Glomerular visceral epithelial cell (primary cell): Measurements from ENCODE around the gene UNC79.
A peak's percentile ranks its signal among the peaks of the same experiment; 100 is the strongest.
"Not testable (repeated sequence)": the region's sequence is repeated elsewhere in the genome, so short reads cannot be mapped to it uniquely, and the experiment has no call there.

Experiments used
- DNase-seq: peaks from one replicate; pipeline ENCODE4 v3.0.0-alpha.2; 2016; ENCODE audit errors: extremely low spot score

Gene UNC79

GRCh38 chr14:93430315-93431035, at the start of gene UNC79:
UNC79 (plus strand) TSS chr14:93430939; CDS start chr14:93431030, 91 bp downstream.
- no peak for DNase-seq

GRCh38 chr14:93381644-93382043, 49.1 kb upstream of the UNC79 start:
- no peak for DNase-seq

GRCh38 chr14:93384256-93384655, 46.5 kb upstream of the UNC79 start:
- not testable (repeated sequence) for DNase-seq

- DNase-seq, result no peak
Observed at GRCh38 chr14:93395231-93395630, 35.5 kb upstream of the UNC79 start.

GRCh38 chr14:93396456-93396855, 34.3 kb upstream of the UNC79 start:
- DNase-seq, result no peak

- no peak for DNase-seq
Observed at GRCh38 chr14:93398491-93398890, 32.2 kb upstream of the UNC79 start.

GRCh38 chr14:93402951-93403350, 27.8 kb upstream of the UNC79 start:
- DNase-seq, result no peak

- DNase-seq, result no peak
Observed at GRCh38 chr14:93410021-93410420, 20.7 kb upstream of the UNC79 start.

GRCh38 chr14:93410893-93411292, 19.8 kb upstream of the UNC79 start:
- DNase-seq, result no peak

GRCh38 chr14:93425136-93425535, 5.6 kb upstream of the UNC79 start:
- not testable (repeated sequence) for DNase-seq

- no peak for DNase-seq
Observed at GRCh38 chr14:93426750-93427149, 4.0 kb upstream of the UNC79 start.

- peak; percentile 4 for DNase-seq
Observed at GRCh38 chr14:93431036-93431670, 414 bp downstream of the UNC79 start.

- DNase-seq, result no peak
Observed at GRCh38 chr14:93454224-93454623, 23.5 kb downstream of the UNC79 start.

- DNase-seq, result no peak
Observed at GRCh38 chr14:93456356-93456755, 25.6 kb downstream of the UNC79 start.

- no peak for DNase-seq
Observed at GRCh38 chr14:93458234-93458633, 27.5 kb downstream of the UNC79 start.

GRCh38 chr14:93462479-93462878, 31.7 kb downstream of the UNC79 start:
- no peak for DNase-seq

GRCh38 chr14:93464271-93464670, 33.5 kb downstream of the UNC79 start:
- DNase-seq, result no peak

- DNase-seq, result no peak
Observed at GRCh38 chr14:93475471-93475870, 44.7 kb downstream of the UNC79 start.

GRCh38 chr14:93476305-93476704, 45.6 kb downstream of the UNC79 start:
- no peak for DNase-seq

GRCh38 chr14:93479074-93479473, 48.3 kb downstream of the UNC79 start:
- not testable (repeated sequence) for DNase-seq

GRCh38 chr14:93480867-93481266, 50.1 kb downstream of the UNC79 start:
- DNase-seq, result no peak

- DNase-seq, result no peak
Observed at GRCh38 chr14:93481758-93482157, 51.0 kb downstream of the UNC79 start.

GRCh38 chr14:93490001-93490400, 59.3 kb downstream of the UNC79 start:
- DNase-seq, result no peak
